Neural cell (in vitro differentiated cells): ENCODE measurements around the gene AGPS. TPM values are rescaled to one million over a fixed set of nuclear protein-coding genes. Genes with fewer than 3 reads are reported as not detected.
"Not testable (repeated sequence)": the region's sequence is repeated elsewhere in the genome, so short reads cannot be mapped to it uniquely, and the experiment has no call there.

Source experiments
- H2AFZ ChIP-seq: fragments of 200-600, 300-800 bp; sonication (generic), shearing (Covaris generic); 2 replicates; pipeline ENCODE4 v1.6.0; 2014; ENCODE audit warnings: low read depth, mild to moderate bottlenecking, antibody characterized with exemption, low read length, moderate library complexity
- H3F3A ChIP-seq: fragments of 200-600 bp; shearing (Covaris generic); 2 replicates; pipeline ENCODE4 v1.6.1; 2016; ENCODE audit warnings: mild to moderate bottlenecking, moderate library complexity, mixed read lengths, antibody characterized with exemption, low read length; ENCODE audit not compliant: insufficient read depth, poor library complexity, severe bottlenecking
- H3K27ac ChIP-seq: fragments of 200-600, 300-800 bp; sonication (generic), shearing (Covaris generic); 2 replicates; pipeline ENCODE4 v1.5.1; 2014; ENCODE audit warnings: mild to moderate bottlenecking, low read length, moderate library complexity
- H3K27me3 ChIP-seq: fragments of 300-800, 200-600 bp; sonication (generic), shearing (Covaris generic); 2 replicates; pipeline ENCODE4 v1.6.0; 2014; ENCODE audit warnings: mild to moderate bottlenecking, low read depth, low read length, moderate library complexity; ENCODE audit not compliant: insufficient read depth
- H3K36me3 ChIP-seq: fragments of 300-800, 200-600 bp; sonication (generic), shearing (Covaris generic); 2 replicates; pipeline ENCODE4 v1.5.1; 2014; ENCODE audit warnings: mild to moderate bottlenecking, antibody characterized with exemption, low read length, moderate library complexity; ENCODE audit not compliant: insufficient read depth
- H3K4me2 ChIP-seq: fragments of 300-800, 200-600 bp; sonication (generic), shearing (Covaris generic); 2 replicates; pipeline ENCODE4 v1.6.0; 2014; ENCODE audit warnings: mild to moderate bottlenecking, low read length
- H3K4me3 ChIP-seq: fragments of 300-800, 200-600 bp; sonication (generic), shearing (Covaris generic); 2 replicates; pipeline ENCODE4 v1.5.1; 2014; ENCODE audit warnings: mild to moderate bottlenecking, low read length, moderate library complexity
- H3K79me2 ChIP-seq: fragments of 200-600 bp; shearing (Covaris generic); replicated peaks from 2 replicates; pipeline ENCODE4 v1.6.0; 2014; ENCODE audit warnings: mild to moderate bottlenecking, low read length, moderate library complexity; ENCODE audit not compliant: insufficient read depth
- H3K9ac ChIP-seq: fragments of 300-800, 200-600 bp; sonication (generic), shearing (Covaris generic); 2 replicates; pipeline ENCODE4 v1.6.1; 2016; ENCODE audit warnings: mild to moderate bottlenecking, low read length, mixed read lengths
- H3K9me2 ChIP-seq: fragments of 200-600 bp; shearing (Covaris generic); 2 replicates; pipeline ENCODE4 v1.6.1; 2016; ENCODE audit warnings: mild to moderate bottlenecking, low read length, mixed read lengths; ENCODE audit not compliant: insufficient read depth
- H3K9me3 ChIP-seq: fragments of 200-600, 300-800 bp; sonication (generic), shearing (Covaris generic); 2 replicates; pipeline ENCODE4 v1.6.1; 2016; ENCODE audit warnings: mild to moderate bottlenecking, mixed run types, low read length, moderate library complexity, mixed read lengths
- H4K20me1 ChIP-seq: fragments of 200-600 bp; shearing (Covaris generic); 2 replicates; pipeline ENCODE4 v1.6.1; 2016; ENCODE audit warnings: mild to moderate bottlenecking, mixed run types; ENCODE audit not compliant: insufficient read depth
- EP300 ChIP-seq: fragments of 450-650 bp; conservative IDR thresholded peaks from 2 replicates; pipeline ENCODE4 v1.6.1; 2014; ENCODE audit warnings: antibody characterized with exemption, mild to moderate bottlenecking, moderate library complexity; ENCODE audit not compliant: poor library complexity, severe bottlenecking
- EZH2 ChIP-seq: fragments of 200-600, 300-800 bp; shearing (Covaris generic), sonication (generic); IDR thresholded peaks from 2 replicates; pipeline ENCODE4 v1.6.1; 2014; ENCODE audit warnings: antibody characterized with exemption, low read length, borderline replicate concordance, mild to moderate bottlenecking; ENCODE audit not compliant: insufficient read depth, poor library complexity, severe bottlenecking
- MXI1 ChIP-seq: fragments of 450-650 bp; conservative IDR thresholded peaks from 2 replicates; pipeline ENCODE4 v1.6.1; 2014; ENCODE audit warnings: antibody characterized with exemption, mild to moderate bottlenecking; ENCODE audit not compliant: poor library complexity, severe bottlenecking
- POLR2AphosphoS5 ChIP-seq: IDR thresholded peaks from 2 replicates; pipeline ENCODE4 v1.6.1; 2012
- RAD21 ChIP-seq: fragments of 450-650 bp; conservative IDR thresholded peaks from 2 replicates; pipeline ENCODE4 v1.6.1; 2014; ENCODE audit warnings: antibody characterized with exemption, mild to moderate bottlenecking, moderate library complexity
- SMC3 ChIP-seq: fragments of 450-650 bp; conservative IDR thresholded peaks from 2 replicates; pipeline ENCODE4 v1.6.1; 2014; ENCODE audit warnings: antibody characterized with exemption, mild to moderate bottlenecking, moderate library complexity; ENCODE audit not compliant: poor library complexity
- TAF1 ChIP-seq: IDR thresholded peaks from 2 replicates; pipeline ENCODE4 v1.6.1; 2012; ENCODE audit warnings: low read depth
- polyA plus RNA-seq: library from polyadenylated mRNA; depleted of rRNA; stranded (reverse); fragments of >200 nt; gene quantifications from 2 replicates; pipeline ENCODE4 v1.2.3, GENCODE V29; 2014
- TF ChIP-seq, protein P1 (sequence below): IDR thresholded peaks from 2 replicates; pipeline ENCODE4 v1.6.1; 2012; ENCODE audit warnings: borderline replicate concordance
- TF ChIP-seq, protein P2 (sequence below): fragments of 450-650 bp; IDR thresholded peaks from 2 replicates; pipeline ENCODE4 v1.5.1; 2014; ENCODE audit warnings: antibody characterized with exemption, mild to moderate bottlenecking, moderate library complexity; ENCODE audit not compliant: poor library complexity, severe bottlenecking

Gene AGPS
- polyA plus RNA-seq, 1 donor from 2014 or later = 31.0 TPM

DNA sequence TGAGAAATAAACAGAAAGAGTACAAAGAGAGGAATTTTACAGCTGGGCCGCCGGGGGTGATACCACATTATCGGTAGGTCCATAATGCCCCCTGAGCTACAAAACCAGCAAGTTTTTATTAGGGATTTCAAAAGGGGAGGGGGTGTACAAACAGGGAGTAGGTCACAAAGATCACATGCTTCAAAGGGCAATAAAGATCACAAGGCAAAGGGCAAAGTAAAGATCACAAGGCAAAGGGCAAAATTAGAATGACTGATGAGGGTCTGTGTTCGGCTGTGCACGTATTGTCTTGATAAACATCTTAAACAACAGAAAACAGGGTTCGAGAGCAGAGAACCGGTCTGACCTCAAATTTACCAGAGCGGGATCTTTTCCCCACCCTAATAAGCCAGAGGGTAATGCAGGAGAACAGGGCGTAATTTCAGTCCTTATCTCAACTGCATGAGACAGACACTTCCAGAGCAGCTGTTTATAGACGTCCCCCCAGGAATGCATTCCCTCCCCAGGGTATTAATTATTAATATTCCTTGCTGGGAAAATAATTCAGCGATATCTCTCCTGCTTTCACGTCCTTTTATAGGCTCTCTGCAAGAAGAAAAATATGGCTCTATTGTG lies 38.6 kb downstream of the AGPS start:
- not testable (repeated sequence) for H3F3A ChIP-seq, H3K9me3 ChIP-seq

DNA sequence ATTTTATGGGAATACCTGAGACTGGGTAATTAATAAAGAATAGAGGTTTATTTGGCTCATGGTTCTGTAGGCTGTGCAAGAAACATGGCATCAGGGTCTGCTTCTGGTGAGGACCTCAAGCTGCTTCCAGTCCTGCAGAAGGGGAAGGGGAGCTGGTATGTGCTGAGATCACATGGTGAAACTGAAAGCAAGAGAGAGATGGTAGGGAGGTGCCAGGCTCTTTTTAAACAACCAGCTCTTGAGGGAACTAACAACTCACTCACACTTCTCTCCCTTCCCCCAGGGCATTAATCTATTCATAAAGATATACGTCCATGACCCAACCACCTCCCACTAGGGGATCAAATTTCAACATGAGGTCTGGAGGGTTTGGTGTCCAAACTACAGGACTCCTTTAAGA lies 40.1 kb downstream of the AGPS start:
- Histone ChIP-seq H4K20me1 (no peaks in the 10 kb centered on the region), H3F3A (no peaks in the 10 kb centered on the region), H3K4me2 (no peak overlapping the region), H3K79me2 (peaks cover 16% of the 10 kb centered on the region), H3K4me3 (no peak overlapping the region), H2AFZ (no peak overlapping the region), H3K9me3 (no peaks in the 10 kb centered on the region), H3K27me3 (no peaks in the 10 kb centered on the region), H3K27ac (no peak overlapping the region), H3K9ac (no peak overlapping the region), H3K36me3 (no peaks in the 10 kb centered on the region), H3K9me2 (no peaks in the 10 kb centered on the region)
- TF ChIP-seq MXI1 (no peak), SMC3 (no peak), EZH2 (no peak), RAD21 (no peak), POLR2AphosphoS5 (no peak), TAF1 (no peak), EP300 (no peak)
- TF ChIP-seq, protein P1, sequence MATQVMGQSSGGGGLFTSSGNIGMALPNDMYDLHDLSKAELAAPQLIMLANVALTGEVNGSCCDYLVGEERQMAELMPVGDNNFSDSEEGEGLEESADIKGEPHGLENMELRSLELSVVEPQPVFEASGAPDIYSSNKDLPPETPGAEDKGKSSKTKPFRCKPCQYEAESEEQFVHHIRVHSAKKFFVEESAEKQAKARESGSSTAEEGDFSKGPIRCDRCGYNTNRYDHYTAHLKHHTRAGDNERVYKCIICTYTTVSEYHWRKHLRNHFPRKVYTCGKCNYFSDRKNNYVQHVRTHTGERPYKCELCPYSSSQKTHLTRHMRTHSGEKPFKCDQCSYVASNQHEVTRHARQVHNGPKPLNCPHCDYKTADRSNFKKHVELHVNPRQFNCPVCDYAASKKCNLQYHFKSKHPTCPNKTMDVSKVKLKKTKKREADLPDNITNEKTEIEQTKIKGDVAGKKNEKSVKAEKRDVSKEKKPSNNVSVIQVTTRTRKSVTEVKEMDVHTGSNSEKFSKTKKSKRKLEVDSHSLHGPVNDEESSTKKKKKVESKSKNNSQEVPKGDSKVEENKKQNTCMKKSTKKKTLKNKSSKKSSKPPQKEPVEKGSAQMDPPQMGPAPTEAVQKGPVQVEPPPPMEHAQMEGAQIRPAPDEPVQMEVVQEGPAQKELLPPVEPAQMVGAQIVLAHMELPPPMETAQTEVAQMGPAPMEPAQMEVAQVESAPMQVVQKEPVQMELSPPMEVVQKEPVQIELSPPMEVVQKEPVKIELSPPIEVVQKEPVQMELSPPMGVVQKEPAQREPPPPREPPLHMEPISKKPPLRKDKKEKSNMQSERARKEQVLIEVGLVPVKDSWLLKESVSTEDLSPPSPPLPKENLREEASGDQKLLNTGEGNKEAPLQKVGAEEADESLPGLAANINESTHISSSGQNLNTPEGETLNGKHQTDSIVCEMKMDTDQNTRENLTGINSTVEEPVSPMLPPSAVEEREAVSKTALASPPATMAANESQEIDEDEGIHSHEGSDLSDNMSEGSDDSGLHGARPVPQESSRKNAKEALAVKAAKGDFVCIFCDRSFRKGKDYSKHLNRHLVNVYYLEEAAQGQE = no peak
- TF ChIP-seq, protein P2, sequence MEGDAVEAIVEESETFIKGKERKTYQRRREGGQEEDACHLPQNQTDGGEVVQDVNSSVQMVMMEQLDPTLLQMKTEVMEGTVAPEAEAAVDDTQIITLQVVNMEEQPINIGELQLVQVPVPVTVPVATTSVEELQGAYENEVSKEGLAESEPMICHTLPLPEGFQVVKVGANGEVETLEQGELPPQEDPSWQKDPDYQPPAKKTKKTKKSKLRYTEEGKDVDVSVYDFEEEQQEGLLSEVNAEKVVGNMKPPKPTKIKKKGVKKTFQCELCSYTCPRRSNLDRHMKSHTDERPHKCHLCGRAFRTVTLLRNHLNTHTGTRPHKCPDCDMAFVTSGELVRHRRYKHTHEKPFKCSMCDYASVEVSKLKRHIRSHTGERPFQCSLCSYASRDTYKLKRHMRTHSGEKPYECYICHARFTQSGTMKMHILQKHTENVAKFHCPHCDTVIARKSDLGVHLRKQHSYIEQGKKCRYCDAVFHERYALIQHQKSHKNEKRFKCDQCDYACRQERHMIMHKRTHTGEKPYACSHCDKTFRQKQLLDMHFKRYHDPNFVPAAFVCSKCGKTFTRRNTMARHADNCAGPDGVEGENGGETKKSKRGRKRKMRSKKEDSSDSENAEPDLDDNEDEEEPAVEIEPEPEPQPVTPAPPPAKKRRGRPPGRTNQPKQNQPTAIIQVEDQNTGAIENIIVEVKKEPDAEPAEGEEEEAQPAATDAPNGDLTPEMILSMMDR = no peak

More for the DNA sequence above, 38.6 kb downstream of the AGPS start:
- H3K4me2 ChIP-seq, H3K4me3 ChIP-seq, H3K9ac ChIP-seq, H3K27ac ChIP-seq, H4K20me1 ChIP-seq, H3K9me2 ChIP-seq, H2AFZ ChIP-seq, H3K27me3 ChIP-seq, H3K36me3 ChIP-seq: not testable (repeated sequence)
- peaks cover 24% of the 10 kb centered on the region for H3K79me2 ChIP-seq

DNA sequence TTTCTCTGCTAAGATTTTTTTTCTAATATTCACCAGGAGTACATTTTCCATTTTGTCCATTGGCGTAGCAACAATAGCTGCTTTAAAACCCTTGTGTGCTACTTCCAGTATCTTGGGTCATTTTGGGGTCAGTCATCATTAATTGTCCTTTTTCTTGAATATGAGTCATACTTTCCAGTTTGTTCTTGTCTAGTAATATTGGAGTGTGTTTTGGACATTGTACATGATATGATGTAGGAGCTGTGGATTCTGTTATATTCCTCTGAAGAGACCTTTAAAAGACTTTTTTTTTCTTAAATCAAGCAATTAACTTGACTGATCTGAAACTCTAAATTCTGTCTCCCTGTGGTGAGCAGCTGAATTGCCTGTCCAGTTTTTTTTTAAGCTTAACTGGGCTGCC lies 40.8 kb downstream of the AGPS start:
- Histone ChIP-seq H3K9ac (no peak overlapping the region), H3K27ac (no peak overlapping the region), H3K36me3 (no peaks in the 10 kb centered on the region), H3F3A (no peaks in the 10 kb centered on the region), H3K4me3 (no peak overlapping the region), H3K79me2 (peaks cover 16% of the 10 kb centered on the region), H2AFZ (no peak overlapping the region), H3K4me2 (no peak overlapping the region), H3K9me3 (no peaks in the 10 kb centered on the region), H3K9me2 (no peaks in the 10 kb centered on the region), H4K20me1 (no peaks in the 10 kb centered on the region), H3K27me3 (no peaks in the 10 kb centered on the region)
- TF ChIP-seq TAF1 = no peak
- no peak for TF ChIP-seq EP300
- TF ChIP-seq SMC3 = no peak
- TF ChIP-seq RAD21 = no peak
- TF ChIP-seq, protein P1 = no peak
- no peak for TF ChIP-seq MXI1
- TF ChIP-seq EZH2 = no peak
